GM23248 (cell line): Measurements from ENCODE around the gene C4A. TPM values are rescaled to one million over a fixed set of nuclear protein-coding genes. Genes with fewer than 3 reads are reported as not detected.
"Not testable (repeated sequence)": the region's sequence is repeated elsewhere in the genome, so short reads cannot be mapped to it uniquely, and the experiment has no call there.

Source experiments
- DNase-seq: peaks from one replicate; pipeline ENCODE4 v3.0.0-alpha.2; 2015
- H2AFZ ChIP-seq: fragments of 200-600 bp; sonication (generic); 2 replicates; pipeline ENCODE4 v1.6.1; 2016; ENCODE audit warnings: antibody characterized with exemption
- H3F3A ChIP-seq: fragments of 200-600 bp; sonication (generic); 2 replicates; pipeline ENCODE4 v1.6.1; 2016; ENCODE audit warnings: mild to moderate bottlenecking, antibody characterized with exemption, mixed run types; ENCODE audit not compliant: insufficient read depth
- H3K27ac ChIP-seq: fragments of 200-600 bp; sonication (generic); 2 replicates; pipeline ENCODE4 v1.5.1; 2016; ENCODE audit warnings: mild to moderate bottlenecking
- H3K27me3 ChIP-seq: fragments of 200-600 bp; sonication (generic); replicated peaks from 2 replicates; pipeline ENCODE4 v1.6.1; 2016; ENCODE audit warnings: mild to moderate bottlenecking; ENCODE audit not compliant: insufficient read depth
- H3K36me3 ChIP-seq: fragments of 200-600 bp; sonication (generic); 2 replicates; pipeline ENCODE4 v1.6.1; 2016; ENCODE audit warnings: low read depth, mild to moderate bottlenecking
- H3K4me1 ChIP-seq: fragments of 200-600 bp; sonication (generic); 2 replicates; pipeline ENCODE4 v1.6.1; 2016; ENCODE audit warnings: mild to moderate bottlenecking; ENCODE audit not compliant: insufficient read depth
- H3K4me2 ChIP-seq: fragments of 200-600 bp; sonication (generic); one replicate; pipeline ENCODE4 v1.6.1; 2016; ENCODE audit warnings: mild to moderate bottlenecking; ENCODE audit not compliant: unreplicated experiment
- H3K4me3 ChIP-seq: fragments of 200-600 bp; sonication (generic); 2 replicates; pipeline ENCODE4 v1.5.1; 2016; ENCODE audit warnings: mild to moderate bottlenecking
- H3K79me2 ChIP-seq: fragments of 200-600 bp; sonication (generic); 2 replicates; pipeline ENCODE4 v1.6.1; 2016; ENCODE audit warnings: mild to moderate bottlenecking; ENCODE audit not compliant: insufficient read depth
- H3K9ac ChIP-seq: fragments of 200-600 bp; sonication (generic); 2 replicates; pipeline ENCODE4 v1.6.1; 2016; ENCODE audit warnings: mild to moderate bottlenecking
- H3K9me2 ChIP-seq: fragments of 200-600 bp; sonication (generic); 2 replicates; pipeline ENCODE4 v1.6.1; 2016; ENCODE audit warnings: mixed run types, mild to moderate bottlenecking, moderate library complexity; ENCODE audit not compliant: insufficient read depth
- H3K9me3 ChIP-seq: fragments of 200-600 bp; sonication (generic); one replicate; pipeline ENCODE4 v1.6.1; 2017; ENCODE audit warnings: low read depth
- H4K20me1 ChIP-seq: fragments of 200-600 bp; sonication (generic); 2 replicates; pipeline ENCODE4 v1.6.0; 2016; ENCODE audit not compliant: insufficient read depth
- WGBS, 2 experiments: methylation state at CpG; one replicate each; pipeline ENCODE4 v1.1.6; 2015 to 2017; ENCODE audit warnings: low lambda C conversion rate in 2 of 2, low coverage in 1 of 2; ENCODE audit errors: missing lambda C conversion rate in 2 of 2; 5-methylcytosine and 5-hydroxymethylcytosine counted together
- in situ Hi-C: fragments of 300-500 bp; cut with MboI; formaldehyde crosslinking; loops from 2 replicates; pipeline ENCODE4 v1.15.0; 2020
- polyA plus RNA-seq: library from polyadenylated mRNA; unstranded; fragments of >200 nt; fragmentation: Nextera tagmentation; extraction: Ambion mirVana; gene quantifications from 2 replicates; pipeline ENCODE4 v1.2.1, GENCODE V29; 2016
- total RNA-seq: library from RNA; depleted of rRNA; stranded (reverse); fragments of >200 nt; shearing (Covaris generic); gene quantifications from 2 replicates; pipeline ENCODE4 v1.2.3, GENCODE V29; 2014

The C4A gene
- total and polyA plus RNA-seq, 2 experiments from 2014 or later = 2.4 to 5.3 TPM

GRCh38 chr6:32008037-32008436 lies 26.2 kb downstream of the C4A start:
- DNase-seq, H3K4me3 ChIP-seq, H3K36me3 ChIP-seq, H3K27me3 ChIP-seq, H3K9me2 ChIP-seq, H4K20me1 ChIP-seq, H3K9ac ChIP-seq, H3K4me2 ChIP-seq, in situ Hi-C loops, H2AFZ ChIP-seq, H3K27ac ChIP-seq, H3K4me1 ChIP-seq, H3K79me2 ChIP-seq, H3K9me3 ChIP-seq, H3F3A ChIP-seq: not testable (repeated sequence)
- no CpG with 5 or more reads among the region's 24 CpGs for WGBS, 2 experiments

- H3K9ac ChIP-seq, H3K79me2 ChIP-seq, H3K9me2 ChIP-seq, H3K27ac ChIP-seq, H3F3A ChIP-seq, H3K4me1 ChIP-seq, H3K4me3 ChIP-seq, in situ Hi-C loops, H3K4me2 ChIP-seq, H3K9me3 ChIP-seq, H2AFZ ChIP-seq, H3K36me3 ChIP-seq, H3K27me3 ChIP-seq, H4K20me1 ChIP-seq: not testable (repeated sequence)
- 35 to 38% methylated on average over 6 to 7 of the region's 12 CpGs for WGBS, 2 experiments
- DNase-seq = peak; percentile 0
Observed at GRCh38 chr6:32008616-32009015, 26.8 kb downstream of the C4A start.

GRCh38 chr6:32009537-32009936 lies 27.7 kb downstream of the C4A start:
- H3K9me2 ChIP-seq, in situ Hi-C loops, H2AFZ ChIP-seq, H3K27ac ChIP-seq, H3K9me3 ChIP-seq, H3F3A ChIP-seq, H3K27me3 ChIP-seq, H3K4me1 ChIP-seq, H3K9ac ChIP-seq, H3K36me3 ChIP-seq, H3K4me3 ChIP-seq, DNase-seq, H3K79me2 ChIP-seq, H3K4me2 ChIP-seq, H4K20me1 ChIP-seq: not testable (repeated sequence)
- WGBS, 2 experiments = 64 to 68% methylated on average over 4 to 8 of the region's 12 CpGs

- H3K27ac ChIP-seq, H3K36me3 ChIP-seq, H3K4me3 ChIP-seq, H3K9me3 ChIP-seq, DNase-seq, H3K9ac ChIP-seq, H4K20me1 ChIP-seq, H3K9me2 ChIP-seq, H3F3A ChIP-seq, in situ Hi-C loops, H3K4me1 ChIP-seq, H3K4me2 ChIP-seq, H2AFZ ChIP-seq, H3K79me2 ChIP-seq, H3K27me3 ChIP-seq: not testable (repeated sequence)
- WGBS, 2 experiments = 60 to 70% methylated on average over 10 to 21 of the region's 27 CpGs
Observed at GRCh38 chr6:32010856-32011530, 29.1 kb downstream of the C4A start.

- H3K36me3 ChIP-seq, H3K4me2 ChIP-seq, H2AFZ ChIP-seq, H3K9me3 ChIP-seq, H4K20me1 ChIP-seq, in situ Hi-C loops, H3K27ac ChIP-seq, H3F3A ChIP-seq, H3K27me3 ChIP-seq, DNase-seq, H3K79me2 ChIP-seq, H3K4me1 ChIP-seq, H3K4me3 ChIP-seq, H3K9ac ChIP-seq, H3K9me2 ChIP-seq: not testable (repeated sequence)
- 89 to 91% methylated on average over 16 to 17 of the region's 17 CpGs for WGBS, 2 experiments
Observed at GRCh38 chr6:32012941-32013617, 31.2 kb downstream of the C4A start.

GRCh38 chr6:32013738-32014137 lies 31.9 kb downstream of the C4A start:
- WGBS, 2 experiments = no CpG with 5 or more reads among the region's 5 CpGs
- H3K9me3 ChIP-seq, H2AFZ ChIP-seq, H3K4me2 ChIP-seq, DNase-seq, H3K27ac ChIP-seq, H4K20me1 ChIP-seq, H3K9ac ChIP-seq, in situ Hi-C loops, H3K9me2 ChIP-seq, H3K36me3 ChIP-seq, H3K79me2 ChIP-seq, H3K4me3 ChIP-seq, H3K27me3 ChIP-seq, H3K4me1 ChIP-seq, H3F3A ChIP-seq: not testable (repeated sequence)

- H3K79me2 ChIP-seq, in situ Hi-C loops, DNase-seq, H2AFZ ChIP-seq, H3K9me2 ChIP-seq, H3K9ac ChIP-seq, H3K27ac ChIP-seq, H3K9me3 ChIP-seq, H3K4me2 ChIP-seq, H3K27me3 ChIP-seq, H3K36me3 ChIP-seq, H4K20me1 ChIP-seq, H3F3A ChIP-seq, H3K4me3 ChIP-seq, H3K4me1 ChIP-seq: not testable (repeated sequence)
- WGBS, 2 experiments = no CpG with 5 or more reads among the region's 6 CpGs
Observed at GRCh38 chr6:32014547-32014946, 32.7 kb downstream of the C4A start, which contains the start of gene C4B. Gene C4B, plus strand, starts transcription at chr6:32014795. Its CDS starts 51 bp downstream, at chr6:32014846.
